ENCODE data around the gene CHIC2. TPM values are rescaled to one million over a fixed set of nuclear protein-coding genes. Genes with fewer than 3 reads are reported as not detected.

Gene CHIC2
- total and polyA plus RNA-seq, 2 of the 8 experiments (the other 6 are each of a cell fraction or from before 2014, with no cell fraction given) = 4.5 to 10.9 TPM

DNA sequence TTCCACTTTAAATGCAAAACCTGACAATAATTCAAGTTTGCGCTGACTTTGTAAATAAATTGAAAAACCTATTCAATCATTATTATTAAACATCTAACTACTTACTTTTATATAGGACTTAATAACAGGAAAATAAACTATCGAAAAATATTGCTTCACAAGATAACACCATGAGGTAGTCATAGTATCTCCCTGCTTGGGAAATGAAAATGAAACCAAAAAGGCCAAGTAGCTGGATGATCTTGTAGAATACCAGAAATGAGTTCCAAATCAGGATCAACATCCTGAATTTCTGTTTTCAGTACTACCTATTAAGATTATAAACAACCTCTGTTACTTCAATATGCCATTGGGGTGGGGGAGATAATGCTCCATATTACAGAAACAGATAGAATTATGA is 58.9 kb downstream of the CHIC2 start:
- POLR2A ChIA-PET (ENCODE audit: partially characterized antibody) = no interaction called here
- H2BK120ac ChIP-seq (replicated peaks; ENCODE audit: low read depth, low read length) = no peak overlapping the region
- no peaks in the 10 kb centered on the region for H3K27me3 ChIP-seq (replicated peaks in 1 of 4; ENCODE audit: control insufficient read depth in 3 of 4, extremely low read depth in 1 of 4, insufficient read depth in 3 of 4, low read length in 3 of 4)
- 96% methylated on average over 2 of the region's 2 CpGs; no CpG with 5 or more reads in 1 of the 2 experiments for WGBS, 2 experiments (ENCODE audit: extremely low coverage in 1 of 2, insufficient coverage in 1 of 2, insufficient read length in 1 of 2, insufficient replicate concordance in 2 of 2, low coverage in 1 of 2, low lambda C conversion rate in 2 of 2, missing lambda C conversion rate in 1 of 2)
- no peak overlapping the region for H3K4ac ChIP-seq (replicated peaks; ENCODE audit: insufficient read length, low read depth, low read length)
- H3K4me2 ChIP-seq (ENCODE audit: insufficient read depth in 1 of 2, low read depth in 2 of 2, low read length in 2 of 2) = no peak overlapping the region
- no peak overlapping the region for H4K8ac ChIP-seq (ENCODE audit: extremely low read depth, insufficient read depth, low read length)
- H2BK15ac ChIP-seq (ENCODE audit: low read length) = no peak overlapping the region
- no peak overlapping the region for H3K27ac ChIP-seq (ENCODE audit: low read depth, low read length)
- TF ChIP-seq SP4 (IDR thresholded peaks at IDR 0.05; ENCODE audit: low read length) (no peak), BCL11A (IDR thresholded peaks at IDR 0.05; ENCODE audit: low read depth in 2 of 2, low read length in 2 of 2) (no peak), BACH1 (IDR thresholded peaks at IDR 0.05; ENCODE audit: low read length) (no peak), POU5F1 (IDR thresholded peaks at IDR 0.05; ENCODE audit: low read depth, low read length) (no peak), CHD2 (IDR thresholded peaks at IDR 0.05; ENCODE audit: low read length) (no peak), TAF1 (IDR thresholded peaks at IDR 0.05; ENCODE audit: low read depth, low read length) (no peak), SP1 (IDR thresholded peaks at IDR 0.05; ENCODE audit: low read depth, low read length) (no peak), SIX5 (IDR thresholded peaks at IDR 0.05; ENCODE audit: low read depth, low read length) (no peak), RBBP5 (IDR thresholded peaks at IDR 0.05; ENCODE audit: borderline replicate concordance, low read depth, low read length) (no peak), CEBPB (IDR thresholded peaks at IDR 0.05; ENCODE audit: low read depth, low read length) (no peak), FOSL1 (IDR thresholded peaks at IDR 0.05; ENCODE audit: insufficient read depth, low read depth, low read length) (no peak), RFX5 (IDR thresholded peaks at IDR 0.05; ENCODE audit: borderline replicate concordance, low read depth, low read length) (no peak), NRF1 (IDR thresholded peaks at IDR 0.05; ENCODE audit: low read depth, low read length) (no peak), TCF12 (IDR thresholded peaks at IDR 0.05; ENCODE audit: low read depth, low read length) (no peak)
- TF ChIP-seq, protein P1, sequence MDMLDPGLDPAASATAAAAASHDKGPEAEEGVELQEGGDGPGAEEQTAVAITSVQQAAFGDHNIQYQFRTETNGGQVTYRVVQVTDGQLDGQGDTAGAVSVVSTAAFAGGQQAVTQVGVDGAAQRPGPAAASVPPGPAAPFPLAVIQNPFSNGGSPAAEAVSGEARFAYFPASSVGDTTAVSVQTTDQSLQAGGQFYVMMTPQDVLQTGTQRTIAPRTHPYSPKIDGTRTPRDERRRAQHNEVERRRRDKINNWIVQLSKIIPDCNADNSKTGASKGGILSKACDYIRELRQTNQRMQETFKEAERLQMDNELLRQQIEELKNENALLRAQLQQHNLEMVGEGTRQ (IDR thresholded peaks at IDR 0.05; ENCODE audit: low read length) = no peak
- DNase-seq (ENCODE audit: low read depth in 1 of 2, low spot score in 2 of 2) (no peak), FAIRE-seq (no peak)
- CTCF ChIA-PET (ENCODE audit: partially characterized antibody) = interaction anchor here (1.1 kb wide), 1 partner anchor 8 kb away, joined by 4 read pairs; no protein-coding TSS in a partner anchor
- no peak overlapping the region for H2AFZ ChIP-seq (ENCODE audit: low read length)
- H2BK20ac ChIP-seq (ENCODE audit: low read length) = no peak overlapping the region
- no peaks in the 10 kb centered on the region for H3K79me2 ChIP-seq (ENCODE audit: control insufficient read depth in 1 of 2, insufficient read depth in 2 of 2, low read length in 2 of 2)
- H4K91ac ChIP-seq (replicated peaks; ENCODE audit: insufficient read length, low read length) = no peak overlapping the region
- H3K4me3 ChIP-seq (ENCODE audit: extremely low read depth in 1 of 4, insufficient read depth in 2 of 4, low read depth in 3 of 4, low read length in 4 of 4) = no peak overlapping the region
- H3K23me2 ChIP-seq (ENCODE audit: low read depth, low read length) = no peaks in the 10 kb centered on the region
- no peak overlapping the region for H2BK12ac ChIP-seq (ENCODE audit: low read depth, low read length)
- H3K56ac ChIP-seq (replicated peaks; ENCODE audit: insufficient read length, low read depth, low read length) = no peak overlapping the region
- H3K36me3 ChIP-seq (ENCODE audit: control insufficient read depth in 2 of 4, insufficient read depth in 4 of 4, low read length in 3 of 4) = no peaks in the 10 kb centered on the region; a peak in 1 of 8 replicates
- no peak overlapping the region for H2AK5ac ChIP-seq (ENCODE audit: low read depth, low read length)
- H3K9me3 ChIP-seq (ENCODE audit: insufficient read depth in 2 of 2, low read depth in 1 of 2, low read length in 1 of 2) = no peaks in the 10 kb centered on the region
- H3K79me1 ChIP-seq (ENCODE audit: low read depth, low read length) = no peaks in the 10 kb centered on the region
- H4K5ac ChIP-seq (ENCODE audit: insufficient read length, low read depth, low read length) = no peak overlapping the region
- H4K20me1 ChIP-seq (replicated peaks in 1 of 2; ENCODE audit: control insufficient read depth in 1 of 2, insufficient read depth in 2 of 2, low read length in 2 of 2) = no peaks in the 10 kb centered on the region
- H2BK5ac ChIP-seq (ENCODE audit: low read depth, low read length) = no peak overlapping the region
- H3K14ac ChIP-seq (ENCODE audit: insufficient read length) = no peak overlapping the region
- no peak overlapping the region for H3K23ac ChIP-seq (ENCODE audit: insufficient read length)
- peaks cover 0 to 3% (median 2%) of the 10 kb centered on the region in 4 experiments; a peak in 5 of 7 replicates for H3K4me1 ChIP-seq (replicated peaks in 1 of 4; ENCODE audit: control insufficient read depth in 3 of 4, insufficient read depth in 4 of 4, low read length in 3 of 4)
- no peak overlapping the region for H3K18ac ChIP-seq (ENCODE audit: extremely low read depth, low read length)
- no peak overlapping the region for H3K9ac ChIP-seq (replicated peaks in 1 of 4; ENCODE audit: extremely low read depth in 1 of 4, low read depth in 3 of 4, low read length in 3 of 4)

Data from H1 (cell line).